ENCODE results near the gene ANKRD42.
"Not testable (repeated sequence)": the region's sequence is repeated elsewhere in the genome, so short reads cannot be mapped to it uniquely, and the experiment has no call there.

The ANKRD42 gene

DNA sequence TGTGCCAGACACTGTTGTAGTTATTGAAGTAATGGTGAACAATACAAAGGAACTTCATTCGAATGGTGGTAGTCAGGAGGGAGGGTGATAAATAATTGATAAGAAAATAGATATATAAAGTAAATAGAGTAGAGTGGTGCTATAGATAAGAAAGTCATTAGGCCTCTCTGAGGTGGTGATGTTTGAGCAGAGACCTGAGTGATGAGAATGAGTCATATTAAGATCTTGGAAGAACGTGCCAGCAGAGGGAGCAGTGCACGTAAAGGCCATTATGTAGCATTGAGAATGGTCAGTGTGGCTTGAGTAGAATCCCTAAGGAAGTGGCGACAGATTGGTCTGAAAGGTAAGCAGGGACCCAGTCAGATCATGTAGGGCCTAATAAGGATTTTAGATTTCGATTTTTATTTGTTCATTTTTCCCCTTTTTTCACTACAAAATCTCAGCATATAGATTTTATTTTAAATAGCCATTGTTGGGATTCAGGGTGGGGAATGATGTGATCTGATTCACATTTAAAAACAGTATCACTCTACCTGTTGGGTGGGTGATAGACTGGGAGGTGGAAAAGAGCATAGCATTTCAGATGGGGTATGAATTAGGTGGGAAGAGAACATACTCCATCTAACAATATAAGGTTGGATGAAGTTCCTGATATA lies 47.9 kb downstream of the ANKRD42 start:
- peak; percentile 14 for DNase-seq (ENCODE audit: low spot score)

- no peak for DNase-seq (ENCODE audit: low spot score)
These were observed 55.9 kb downstream of the ANKRD42 start for GRCh38 chr11:83249445-83249844.

GRCh38 chr11:83249972-83250593 lies 56.6 kb downstream of the ANKRD42 start:
- DNase-seq (ENCODE audit: low spot score) = no peak

DNA sequence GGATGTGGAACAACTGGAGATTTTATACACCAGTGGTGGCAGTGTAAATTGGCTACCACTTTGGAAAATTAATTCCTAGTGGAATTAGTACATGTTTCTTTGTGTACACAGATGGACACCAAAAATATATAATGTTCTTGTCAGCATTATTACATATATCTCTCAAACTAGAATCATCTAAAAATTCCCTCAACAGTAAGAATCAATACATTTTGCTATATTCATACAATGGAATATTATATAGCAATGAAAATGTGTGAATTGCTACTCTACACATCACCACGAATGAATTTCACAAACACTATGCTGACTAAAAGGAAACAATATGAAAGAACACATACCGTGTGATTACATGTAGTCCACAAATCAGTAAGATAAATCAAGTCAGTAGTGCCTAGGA lies 58.8 kb downstream of the ANKRD42 start:
- DNase-seq (ENCODE audit: low spot score) = no peak

GRCh38 chr11:83252941-83253340 lies 59.4 kb downstream of the ANKRD42 start:
- DNase-seq (ENCODE audit: low spot score) = no peak

GRCh38 chr11:83255366-83255765 lies 61.9 kb downstream of the ANKRD42 start:
- no peak for DNase-seq (ENCODE audit: low spot score)

DNA sequence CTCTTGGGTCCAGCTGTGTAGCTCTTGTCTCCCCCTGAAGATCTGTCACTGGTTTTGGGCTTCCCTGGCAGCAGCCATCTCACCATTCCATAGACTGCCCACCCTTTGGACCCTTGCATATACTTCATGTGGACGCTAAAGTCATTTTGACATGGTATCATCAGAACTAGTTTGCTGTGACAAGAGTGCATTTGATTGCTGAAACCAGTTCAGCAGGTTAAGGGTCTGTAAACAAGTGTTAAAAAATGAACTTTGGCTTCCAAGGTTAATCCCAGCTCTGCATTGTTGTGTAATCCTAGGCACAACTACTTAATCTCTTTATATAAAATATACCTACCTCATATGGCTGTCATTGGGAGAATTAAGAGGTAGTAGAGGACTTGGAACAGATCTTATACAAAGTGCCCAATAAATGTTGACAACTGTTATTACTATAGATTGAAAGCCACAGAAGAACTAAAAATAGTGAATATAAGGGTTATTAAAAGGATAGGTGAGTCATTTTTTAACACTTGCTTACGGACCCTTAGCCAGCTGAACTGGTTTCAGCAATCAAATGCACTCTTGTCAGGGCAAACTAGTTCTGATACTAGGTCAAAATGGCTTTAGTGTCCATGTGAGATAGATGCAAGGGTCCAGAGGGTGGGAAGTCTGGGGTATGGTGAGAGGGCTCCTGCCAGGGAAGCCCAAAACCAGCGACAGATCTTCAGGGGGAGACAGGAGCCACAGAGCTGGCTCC lies 63.3 kb downstream of the ANKRD42 start:
- DNase-seq (ENCODE audit: low spot score) = no peak

DNA sequence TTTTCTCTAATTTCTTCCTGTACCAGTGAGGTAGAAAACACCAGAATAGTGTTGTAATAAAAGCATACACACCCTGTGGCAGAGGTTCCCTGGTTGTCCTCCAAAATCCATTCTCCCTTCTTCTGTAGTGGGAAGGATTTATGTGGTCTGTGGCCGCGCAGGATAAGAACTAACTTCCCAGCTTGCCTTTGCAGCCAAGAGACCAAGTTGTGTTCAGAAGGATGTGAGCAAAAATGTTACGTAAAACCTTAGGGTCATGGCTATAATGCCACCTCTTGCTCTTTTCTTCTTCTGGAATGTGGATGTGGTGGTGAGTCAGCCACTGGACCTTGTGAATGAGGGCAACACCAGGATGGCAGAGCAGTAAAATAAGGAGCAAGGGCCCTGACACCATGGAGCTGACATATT lies 64.3 kb downstream of the ANKRD42 start:
- DNase-seq (ENCODE audit: low spot score) = no peak

DNA sequence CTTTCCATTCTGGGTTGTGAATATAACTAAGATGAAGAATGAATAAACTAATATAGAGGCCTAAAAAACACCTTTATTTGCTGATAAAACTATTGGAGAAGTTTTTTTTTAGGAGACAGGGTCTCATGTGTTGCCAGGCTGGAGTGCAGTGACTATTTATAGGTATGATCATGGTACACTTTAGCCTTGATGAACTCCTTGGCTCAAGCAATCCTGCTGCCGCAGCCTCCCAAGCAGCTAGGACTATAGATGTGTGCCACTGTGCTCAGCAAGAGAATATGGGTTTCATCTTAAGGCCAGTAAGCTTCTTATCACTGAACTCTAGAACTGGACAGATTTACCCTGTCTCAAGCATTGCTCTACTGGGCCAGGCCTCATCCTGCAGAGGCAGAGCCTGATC lies 66.0 kb downstream of the ANKRD42 start:
- DNase-seq (ENCODE audit: low spot score) = no peak

GRCh38 chr11:83265331-83265730 lies 71.8 kb downstream of the ANKRD42 start:
- DNase-seq (ENCODE audit: low spot score) = no peak

GRCh38 chr11:83269080-83269479 lies 75.6 kb downstream of the ANKRD42 start:
- DNase-seq (ENCODE audit: low spot score) = not testable (repeated sequence)

DNA sequence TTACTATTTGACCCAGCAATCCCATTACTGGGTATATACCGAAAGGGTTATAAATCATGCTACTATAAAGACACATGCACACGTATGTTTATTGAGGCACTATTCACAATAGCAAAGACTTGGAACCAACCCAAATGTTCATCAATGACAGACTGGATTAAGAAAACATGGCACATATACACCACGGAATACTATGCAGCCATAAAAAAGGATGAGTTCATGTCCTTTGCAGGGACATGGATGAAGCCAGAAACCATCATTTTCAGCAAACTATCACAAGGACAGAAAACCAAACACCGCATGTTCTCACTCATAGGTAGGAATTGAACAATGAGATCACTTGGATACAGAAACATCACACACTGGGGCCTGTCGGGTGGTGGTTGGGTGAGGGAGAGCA lies 78.2 kb downstream of the ANKRD42 start:
- DNase-seq (ENCODE audit: low spot score) = not testable (repeated sequence)

DNA sequence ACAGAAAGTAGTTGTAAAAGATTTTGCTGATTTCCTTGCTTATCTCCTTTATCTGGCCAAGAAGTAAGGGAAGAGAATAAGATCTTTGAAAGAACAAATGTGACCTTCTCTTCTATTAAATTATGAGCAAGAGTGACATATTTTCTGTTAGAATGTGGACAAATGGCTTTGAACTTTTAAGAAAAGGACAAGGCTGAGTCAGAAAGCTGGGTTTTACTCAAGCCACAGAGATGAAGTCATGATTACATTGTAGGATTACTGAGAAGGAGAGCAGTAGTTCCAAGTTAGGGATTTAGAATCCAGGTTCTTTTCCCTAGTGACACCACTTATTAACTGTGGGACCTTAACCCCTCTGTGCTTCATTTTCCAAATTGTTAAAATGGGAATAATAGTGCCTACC lies 79.1 kb downstream of the ANKRD42 start:
- no peak for DNase-seq (ENCODE audit: low spot score)

- no peak for DNase-seq (ENCODE audit: low spot score)
These were observed 82.6 kb downstream of the ANKRD42 start for GRCh38 chr11:83275888-83276641.

DNA sequence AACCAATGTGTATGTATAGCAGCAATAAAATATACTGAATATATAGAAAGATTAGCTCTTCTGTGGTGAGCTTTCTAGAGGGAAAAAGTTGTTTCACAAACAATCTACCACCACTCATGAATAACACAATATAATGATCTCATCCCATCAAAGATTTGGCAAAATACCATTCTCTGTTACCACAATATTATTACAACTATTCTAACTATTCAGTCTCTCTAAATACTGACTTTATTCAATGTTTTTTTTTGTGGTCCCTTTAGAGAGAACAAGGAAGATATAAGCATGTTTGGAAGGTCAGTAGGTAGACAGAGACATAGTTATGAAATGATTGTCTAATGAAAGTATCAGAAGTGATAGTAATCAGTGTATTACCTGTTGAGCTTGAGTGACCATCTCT lies 84.8 kb downstream of the ANKRD42 start:
- DNase-seq (ENCODE audit: low spot score) = no peak

DNA sequence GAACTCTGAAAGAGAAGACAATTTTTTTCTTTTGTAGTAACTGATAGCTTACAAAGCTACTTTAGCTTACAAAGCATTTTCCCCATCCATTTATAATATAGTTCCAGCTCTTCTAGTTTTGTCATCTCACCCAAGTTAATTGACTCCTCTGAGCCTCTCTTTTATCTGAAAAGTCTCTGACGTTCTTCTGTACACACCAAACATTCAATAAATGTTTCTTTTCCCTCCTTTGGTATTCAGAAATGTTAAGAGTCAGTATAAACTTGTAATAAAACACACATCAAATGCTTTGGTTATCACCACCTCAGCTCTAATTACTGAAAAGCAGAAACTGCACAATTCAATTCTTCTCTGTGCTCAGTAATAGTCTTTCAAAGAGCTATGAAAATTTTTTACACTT lies 86.7 kb downstream of the ANKRD42 start:
- no peak for DNase-seq (ENCODE audit: low spot score)

DNA sequence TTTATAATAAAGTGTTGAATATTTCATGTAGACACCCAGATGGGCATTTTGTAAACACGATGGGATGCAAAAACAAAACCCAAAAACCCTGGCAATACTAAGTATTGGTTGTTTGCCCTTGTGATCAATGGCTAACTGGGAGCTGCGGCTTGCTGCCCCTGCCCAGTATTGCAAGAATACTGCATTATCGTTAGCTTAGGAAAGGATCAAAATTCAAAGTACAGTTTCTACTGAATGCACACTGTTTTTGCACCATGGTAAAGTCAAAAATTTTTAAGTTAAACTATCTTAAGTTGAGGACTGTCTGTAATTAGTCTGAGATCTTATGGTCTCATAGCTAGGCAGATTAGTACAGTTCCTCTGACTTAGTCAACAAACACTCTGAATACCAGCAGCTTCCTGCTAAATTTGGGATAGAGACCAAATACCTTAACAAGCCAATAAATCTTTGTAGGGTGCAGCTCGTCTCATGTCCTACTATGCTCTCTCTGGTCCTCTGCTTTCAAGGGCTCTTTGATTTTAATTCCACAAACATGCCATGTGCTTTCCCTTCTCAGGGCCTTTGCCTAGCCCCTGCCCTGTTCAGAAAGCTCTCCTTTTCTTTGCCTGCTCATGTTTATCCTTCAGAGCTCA lies 88.7 kb downstream of the ANKRD42 start:
- DNase-seq (ENCODE audit: low spot score) = no peak

DNA sequence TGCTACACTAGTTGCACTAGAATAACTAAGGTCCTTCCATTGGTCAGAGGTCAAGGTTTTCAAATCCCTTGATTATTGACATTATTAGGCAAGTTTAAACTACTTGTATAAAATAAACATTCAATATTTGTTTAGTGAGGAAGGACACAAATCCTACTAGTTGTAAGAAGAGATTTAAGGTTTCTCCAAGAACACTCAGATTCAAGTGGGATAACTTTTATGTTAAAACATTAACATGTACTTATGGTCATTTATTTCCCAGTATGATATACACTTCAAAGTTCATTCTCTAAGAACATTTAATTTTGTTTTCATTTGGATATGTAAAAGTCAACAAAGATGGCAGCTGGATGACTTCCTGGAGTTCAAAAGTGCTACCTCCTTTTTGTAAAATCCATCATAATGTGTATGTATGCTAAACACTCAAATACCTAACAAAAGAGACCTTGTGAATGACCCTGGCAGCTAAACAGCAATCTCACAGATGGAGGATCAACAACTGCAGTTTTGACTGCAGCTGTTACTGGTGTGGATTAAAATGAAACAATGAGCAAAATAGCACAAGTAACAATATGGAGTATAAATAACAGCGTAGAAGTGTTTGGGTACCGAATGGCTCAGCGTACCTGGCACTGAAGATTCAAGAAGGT lies 91.1 kb downstream of the ANKRD42 start:
- no peak for DNase-seq (ENCODE audit: low spot score)

DNA sequence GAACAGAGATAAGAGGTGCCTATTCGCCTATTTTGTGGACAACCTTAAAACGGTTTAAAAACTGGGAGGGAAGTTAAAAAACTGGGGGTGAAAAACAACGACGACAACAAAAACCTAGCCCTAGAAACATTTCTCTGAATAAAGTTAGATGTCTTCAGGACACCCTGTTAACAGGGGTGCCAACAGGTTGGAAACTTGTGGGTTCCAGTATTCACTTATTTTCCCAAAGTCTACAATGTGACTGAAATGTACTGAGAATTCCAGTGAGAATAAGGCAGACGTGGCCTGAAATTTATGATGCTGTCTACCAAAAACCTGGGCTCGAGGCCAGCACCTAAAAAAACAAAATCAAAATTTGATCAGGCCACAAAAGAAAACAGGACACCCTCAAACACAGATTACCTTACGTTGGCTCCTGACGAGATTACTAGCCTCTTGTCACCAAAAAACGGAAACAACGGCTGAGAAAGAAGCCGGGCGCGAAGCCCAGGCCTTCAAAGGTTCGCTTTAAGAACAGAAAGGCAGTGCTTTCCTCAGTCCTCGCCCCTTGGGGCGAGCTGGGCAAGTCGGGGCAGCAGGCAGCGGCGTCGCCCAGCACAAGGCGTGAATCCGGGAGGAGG lies 91.7 kb downstream of the ANKRD42 start:
- no peak for DNase-seq (ENCODE audit: low spot score)

- peak; percentile 62 for DNase-seq (ENCODE audit: low spot score)
These were observed 92.4 kb downstream of the ANKRD42 start, which contains the start of gene CCDC90B for GRCh38 chr11:83285771-83286528. Gene CCDC90B, minus strand, starts transcription at chr11:83286367. Its CDS starts 395 bp downstream, at chr11:83285972.
